HG02970 (cell line): Measurements from ENCODE around the gene OR4M2.
"Not testable (repeated sequence)": the region's sequence is repeated elsewhere in the genome, so short reads cannot be mapped to it uniquely, and the experiment has no call there.

ENCODE experiments used
- ATAC-seq: cut with Tn5 transposase; IDR thresholded peaks from one replicate; pipeline ENCODE4 v1.9.1; 2021; ENCODE audit warnings: mild to moderate bottlenecking, moderate library complexity, moderate number of reproducible peaks; ENCODE audit not compliant: unreplicated experiment, low FRiP score

OR4M2 gene

GRCh38 chr15:22080227-22080626 lies at the start of gene OR4M2:
TSS of gene OR4M2 (plus strand) at chr15:22080527. CDS start at chr15:22080625, 98 bp downstream.
- ATAC-seq: not testable (repeated sequence)

GRCh38 chr15:22069267-22069666 lies 11.1 kb upstream of the OR4M2 start:
- not testable (repeated sequence) for ATAC-seq

- ATAC-seq: not testable (repeated sequence)
Observed at GRCh38 chr15:22081386-22081785, 1.1 kb downstream of the OR4M2 start.

GRCh38 chr15:22098616-22099253 lies 18.4 kb downstream of the OR4M2 start:
- ATAC-seq: not testable (repeated sequence)

- ATAC-seq: peak; percentile 77
Observed at GRCh38 chr15:22099289-22099891, 19.1 kb downstream of the OR4M2 start.

GRCh38 chr15:22122033-22122432 lies 41.7 kb downstream of the OR4M2 start:
- not testable (repeated sequence) for ATAC-seq
